Aortic smooth muscle cell (primary cell): ENCODE measurements around the gene USP12. TPM values are rescaled to one million over a fixed set of nuclear protein-coding genes. Genes with fewer than 3 reads are reported as not detected.

Experiments used
- total RNA-seq: library from RNA; depleted of rRNA; stranded (reverse); fragments of >200 nt; gene quantifications from 2 replicates; pipeline ENCODE4 v1.2.3, GENCODE V29; 2014

Gene USP12
- total RNA-seq: 24.9 and 26.8 TPM in 2 replicates

GRCh38 chr13:27171244-27171826 is at the start of gene USP12:
Gene USP12 (minus strand): TSS chr13:27171811. CDS start chr13:27171639, 172 bp downstream.

Other genes with a start within 250 kb of the USP12 start
- gene RPL21, start 79.7 kb upstream of the USP12 start, total RNA-seq: 602 and 742 TPM in 2 replicates
- 55.2 and 108 TPM in 2 replicates for gene RASL11A, start 99.0 kb upstream of the USP12 start, total RNA-seq